NCI-H1436 (cell line): ENCODE data around the gene NFX1.
"Not testable (repeated sequence)": the region's sequence is repeated elsewhere in the genome, so short reads cannot be mapped to it uniquely, and the experiment has no call there.

ENCODE experiments used
- DNase-seq: peaks from one replicate; lab custom pipeline; 2025; lab: John Stamatoyannopoulos, UW

The NFX1 gene

DNA sequence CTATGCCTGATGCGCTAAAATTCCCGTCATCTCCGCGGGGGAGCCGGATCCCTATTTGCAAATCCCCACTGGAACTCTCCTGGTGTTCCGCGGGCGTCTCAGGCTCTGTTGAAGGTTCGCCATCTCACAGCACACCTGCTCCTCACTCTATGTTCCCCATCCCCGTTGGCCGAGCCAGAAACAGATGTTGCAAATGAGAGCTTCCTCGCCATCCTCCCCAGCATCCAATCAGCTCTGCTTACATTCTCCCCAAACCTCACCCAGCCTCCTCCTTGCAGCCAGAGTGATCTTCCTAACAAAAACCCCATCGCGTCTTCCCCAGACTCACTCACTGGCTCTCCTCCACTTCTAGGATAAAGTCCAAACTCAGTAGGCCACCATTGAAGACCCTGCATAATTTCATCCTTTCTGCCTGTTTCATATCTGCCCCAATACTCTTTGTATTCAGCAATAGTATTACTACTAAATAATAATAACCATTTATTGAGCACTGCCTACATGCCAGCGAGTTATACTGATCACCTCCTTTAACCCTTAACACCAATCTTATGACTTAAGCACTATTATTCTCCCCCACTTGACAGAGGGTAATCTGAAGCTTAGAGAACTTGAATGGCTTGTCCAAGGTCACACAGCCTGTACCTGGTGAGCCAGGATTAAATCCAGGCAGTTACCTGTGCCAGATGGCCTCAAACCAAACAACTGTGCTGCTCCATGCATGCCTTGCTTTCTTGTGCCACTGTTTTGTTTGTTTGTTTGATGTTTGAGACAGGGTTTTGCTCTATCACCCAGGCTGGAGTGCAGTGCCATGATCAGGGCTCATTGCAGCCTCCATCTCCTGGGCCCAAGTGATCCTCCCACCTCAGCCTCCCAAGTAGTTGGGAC, 98.0 kb downstream of the NFX1 start:
- DNase-seq: no peak

DNA sequence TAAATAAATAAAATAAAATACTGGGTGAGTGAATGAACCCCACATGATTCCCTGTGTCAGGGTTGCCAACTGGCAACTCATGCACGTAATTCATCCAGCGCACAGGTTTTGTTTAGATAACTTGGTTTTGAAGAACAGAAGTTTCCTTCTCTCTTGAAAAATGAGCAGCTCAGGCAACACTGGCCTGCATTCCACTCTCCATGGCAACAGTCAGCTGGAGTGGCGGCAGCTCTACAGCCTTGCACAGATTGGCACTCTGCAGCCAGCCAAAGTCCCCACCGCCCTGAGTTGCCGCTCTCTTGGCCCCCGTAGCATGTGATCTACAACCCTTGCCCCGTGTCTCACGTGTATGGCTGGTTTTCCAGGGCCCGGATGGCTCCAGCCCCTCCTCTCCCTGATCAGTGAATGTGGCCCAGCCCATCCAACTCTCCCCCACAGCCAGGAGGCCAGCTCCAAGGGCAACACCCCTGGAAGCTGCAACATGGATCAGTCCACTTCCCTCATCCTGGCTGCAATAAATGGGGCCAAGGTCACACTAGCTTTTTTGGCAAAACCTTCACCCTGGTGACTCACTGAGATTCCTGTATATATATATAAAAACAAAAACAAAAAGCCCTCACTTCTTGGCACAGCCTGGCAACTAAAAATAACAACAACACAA, 100.9 kb downstream of the NFX1 start:
- not testable (repeated sequence) for DNase-seq

DNA sequence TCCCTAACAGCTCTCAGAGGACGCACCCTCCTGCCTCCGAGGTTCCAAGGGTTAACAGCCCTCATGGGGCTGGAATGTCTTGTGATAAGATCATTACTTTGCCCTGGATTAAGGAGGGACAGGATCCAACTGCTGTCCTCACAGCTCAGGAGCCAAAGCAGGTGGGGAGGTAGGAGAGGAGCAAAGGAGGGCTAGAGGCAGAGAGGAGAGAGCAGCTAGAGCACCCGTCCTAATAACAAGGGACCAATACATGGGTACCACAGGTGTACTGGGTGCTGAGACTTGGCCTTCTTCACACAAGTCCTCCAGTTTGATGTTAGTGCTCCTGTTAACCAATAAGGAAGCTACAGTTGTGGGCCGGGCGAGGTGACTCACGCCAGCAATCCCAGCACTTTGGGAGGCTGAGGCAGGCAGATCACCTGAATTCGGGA, 102.3 kb downstream of the NFX1 start:
- DNase-seq: not testable (repeated sequence)

GRCh38 chr9:33393581-33393980, 103.3 kb downstream of the NFX1 start:
- no peak for DNase-seq

- not testable (repeated sequence) for DNase-seq
Observed at GRCh38 chr9:33393986-33394385, 103.7 kb downstream of the NFX1 start.

DNA sequence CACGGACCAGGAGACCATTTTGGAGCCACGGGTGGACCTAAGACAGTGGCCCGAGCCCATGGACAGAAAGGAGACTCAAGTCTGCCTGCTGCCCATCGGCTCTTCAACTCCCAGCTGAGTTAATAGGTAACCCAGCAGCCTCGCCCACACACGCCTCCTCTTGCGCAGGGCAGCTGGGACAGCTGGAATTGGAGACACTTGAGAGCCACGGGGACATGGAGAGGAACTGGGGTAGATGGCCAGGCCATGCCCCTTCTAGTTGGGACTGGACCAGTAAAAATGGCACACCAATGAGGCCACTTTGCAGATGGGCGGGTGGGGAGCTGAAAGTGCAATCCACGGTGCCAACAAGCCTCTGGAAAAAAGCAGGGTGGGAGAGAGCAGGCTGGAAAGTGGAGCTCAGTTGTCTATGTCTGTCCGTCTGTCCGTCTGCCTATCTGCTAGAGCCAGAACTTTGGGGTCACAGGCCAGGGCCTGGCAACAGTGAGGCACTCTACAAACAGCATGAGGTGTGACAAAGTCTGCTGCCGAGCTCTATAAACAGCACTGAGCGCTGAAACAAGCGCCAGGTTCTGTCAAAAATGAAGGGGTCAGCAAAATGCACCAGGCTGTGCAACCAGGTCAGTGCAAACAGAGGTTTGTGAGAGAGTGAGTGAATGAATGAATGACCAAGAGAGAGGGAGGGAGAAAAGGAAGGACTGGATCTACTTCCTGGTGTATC, 105.0 kb downstream of the NFX1 start:
- DNase-seq: not testable (repeated sequence)

DNA sequence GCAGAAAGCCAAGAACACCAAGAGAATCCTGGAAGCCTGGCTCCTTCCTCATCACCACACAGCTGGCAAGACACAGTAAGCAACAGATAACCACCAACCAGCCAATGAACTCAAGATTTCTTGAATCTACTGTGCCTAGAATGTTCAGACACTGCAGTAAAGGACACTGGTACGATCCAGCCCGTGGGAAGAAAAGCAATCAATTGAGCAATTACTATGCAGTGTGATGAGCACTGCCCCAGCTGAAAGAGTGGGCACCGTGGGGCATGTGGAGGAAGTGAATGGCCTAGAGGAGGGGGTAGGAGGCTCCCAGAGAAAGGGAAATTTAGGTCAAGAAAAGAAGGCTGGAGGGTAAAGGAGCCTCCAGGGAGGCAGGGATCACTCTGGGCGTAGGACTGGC, 107.5 kb downstream of the NFX1 start:
- DNase-seq: not testable (repeated sequence)

GRCh38 chr9:33399047-33399446, 108.7 kb downstream of the NFX1 start:
- not testable (repeated sequence) for DNase-seq

GRCh38 chr9:33401809-33402208, 111.5 kb downstream of the NFX1 start:
- DNase-seq: not testable (repeated sequence)

GRCh38 chr9:33402371-33402770, 112.1 kb downstream of the NFX1 start, which contains the start of gene AQP7:
Gene AQP7 (minus strand): TSS chr9:33402568. CDS start chr9:33401262, 1,306 bp downstream.
- DNase-seq: not testable (repeated sequence)

GRCh38 chr9:33403941-33404787, 113.8 kb downstream of the NFX1 start:
- no peak for DNase-seq

DNA sequence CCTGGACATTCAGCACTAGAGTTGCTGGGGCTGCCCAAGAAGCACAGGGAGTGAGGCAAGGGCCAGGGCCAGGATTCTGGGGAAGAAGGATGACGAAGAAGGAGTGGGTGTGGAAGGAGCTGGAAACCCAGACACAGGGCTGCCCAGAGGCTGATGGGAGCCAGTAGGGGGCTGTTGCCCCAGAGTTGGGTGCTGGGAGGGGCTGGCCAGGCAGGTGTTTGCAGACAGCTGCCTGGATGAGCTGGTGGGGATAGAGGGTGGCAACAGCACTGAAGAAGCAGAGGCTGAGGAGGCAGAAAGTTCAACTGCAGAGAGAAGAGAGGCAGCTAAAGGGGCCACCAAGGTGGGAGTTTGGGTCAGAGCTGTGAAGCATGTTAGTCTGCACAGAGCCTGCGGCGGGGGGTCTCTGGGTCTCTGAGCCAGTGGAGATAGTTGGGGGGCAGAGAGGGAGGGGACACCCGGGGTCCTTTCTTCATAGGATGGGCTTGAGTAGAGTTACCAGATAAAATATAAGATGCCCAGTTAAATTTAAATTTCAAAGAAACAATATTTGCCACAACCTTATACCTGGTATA, 114.6 kb downstream of the NFX1 start:
- no peak for DNase-seq

DNA sequence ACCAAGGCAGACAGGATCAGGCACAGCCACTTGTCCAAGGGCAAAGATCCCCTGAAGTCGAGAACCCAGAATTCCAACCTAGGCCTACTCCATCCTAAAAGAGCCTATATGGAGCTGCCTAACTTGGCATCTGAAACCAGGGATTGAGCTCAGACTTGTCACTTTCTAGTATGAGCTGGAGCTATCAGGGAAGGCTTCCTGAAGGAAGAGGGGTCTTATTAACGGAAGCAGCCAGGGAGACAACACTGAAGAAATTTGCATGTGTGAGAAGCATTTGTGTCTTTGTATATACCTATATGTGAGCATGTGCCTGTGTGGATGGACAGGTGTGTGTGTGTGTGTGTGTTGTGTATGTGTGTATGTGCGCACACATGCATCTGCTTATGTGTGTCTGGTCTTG, 116.7 kb downstream of the NFX1 start:
- no peak for DNase-seq

GRCh38 chr9:33408087-33408486, 117.8 kb downstream of the NFX1 start:
- DNase-seq: no peak

- no peak for DNase-seq
Observed at GRCh38 chr9:33414268-33414667, 124.0 kb downstream of the NFX1 start.

DNA sequence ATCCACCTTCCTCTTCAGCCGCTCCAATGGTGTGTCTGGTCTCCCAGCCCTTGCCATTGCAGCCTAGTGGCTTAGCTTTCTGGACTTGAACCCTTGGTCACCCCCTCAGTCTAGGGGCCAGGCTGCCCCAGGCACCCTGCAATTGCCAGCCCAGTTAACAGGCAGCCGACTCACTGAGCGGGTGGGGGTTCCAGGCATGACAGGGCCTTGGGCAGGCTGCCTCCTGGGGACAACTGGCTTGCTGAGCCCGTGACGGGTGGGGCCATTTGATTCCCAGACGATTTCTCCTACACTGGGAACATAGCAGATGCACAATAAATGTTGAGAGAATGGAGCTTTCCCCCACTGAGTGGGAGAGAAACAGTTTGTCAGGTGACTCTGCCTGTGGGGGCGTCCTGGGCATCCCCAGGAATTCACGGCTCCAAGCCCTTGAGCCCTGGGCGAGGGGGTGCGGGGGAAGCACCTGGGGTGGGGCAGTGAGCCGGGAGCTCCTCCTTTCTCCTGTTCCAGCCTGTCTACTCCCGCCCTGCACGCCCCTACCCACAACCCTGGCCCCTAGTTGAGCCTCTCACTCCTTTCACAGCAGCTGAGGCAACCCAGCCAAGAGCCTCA, 124.7 kb downstream of the NFX1 start:
- DNase-seq: no peak

- DNase-seq: peak; percentile 20
Observed at GRCh38 chr9:33415501-33416038, 125.3 kb downstream of the NFX1 start.

- DNase-seq: no peak
Observed at GRCh38 chr9:33416996-33417395, 126.7 kb downstream of the NFX1 start.

- no peak for DNase-seq
Observed at GRCh38 chr9:33418090-33418489, 127.8 kb downstream of the NFX1 start.

DNA sequence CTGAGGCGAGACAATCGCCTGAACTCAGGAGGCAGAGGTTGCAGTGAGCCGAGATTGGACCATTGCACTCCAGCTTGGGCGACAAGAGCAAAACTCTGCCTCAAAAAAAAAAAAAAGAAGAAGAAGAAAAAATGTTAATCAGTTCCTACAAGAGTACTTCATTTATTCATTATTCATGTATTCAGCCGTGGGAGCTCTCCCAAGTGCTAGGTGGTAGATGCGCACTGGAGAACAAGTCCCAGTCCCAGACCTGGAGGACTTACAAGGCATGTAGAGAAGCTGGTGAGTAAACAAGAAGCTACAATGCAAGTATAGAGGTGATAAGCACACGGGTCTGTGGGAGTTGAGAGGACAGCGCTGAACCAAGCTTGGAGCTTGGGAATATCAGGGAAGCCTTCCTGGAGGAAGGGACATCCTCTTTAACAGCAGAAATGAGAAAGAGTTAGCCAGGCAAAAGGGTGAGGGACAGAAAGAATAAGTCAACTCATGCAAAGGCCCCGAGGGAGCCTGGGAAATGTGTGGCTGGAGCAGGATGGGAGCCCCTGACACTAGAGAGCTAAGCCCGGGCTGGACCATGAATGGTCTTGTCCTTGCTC, 129.5 kb downstream of the NFX1 start:
- DNase-seq: no peak
